HuH-7.5 (cell line): ENCODE measurements around the gene ENPP4.
"Not testable (repeated sequence)": the region's sequence is repeated elsewhere in the genome, so short reads cannot be mapped to it uniquely, and the experiment has no call there.

Source experiments
- DNase-seq: peaks from one replicate; pipeline ENCODE4 v3.0.0; 2011; ENCODE audit warnings: low spot score

The ENPP4 gene, protein sequence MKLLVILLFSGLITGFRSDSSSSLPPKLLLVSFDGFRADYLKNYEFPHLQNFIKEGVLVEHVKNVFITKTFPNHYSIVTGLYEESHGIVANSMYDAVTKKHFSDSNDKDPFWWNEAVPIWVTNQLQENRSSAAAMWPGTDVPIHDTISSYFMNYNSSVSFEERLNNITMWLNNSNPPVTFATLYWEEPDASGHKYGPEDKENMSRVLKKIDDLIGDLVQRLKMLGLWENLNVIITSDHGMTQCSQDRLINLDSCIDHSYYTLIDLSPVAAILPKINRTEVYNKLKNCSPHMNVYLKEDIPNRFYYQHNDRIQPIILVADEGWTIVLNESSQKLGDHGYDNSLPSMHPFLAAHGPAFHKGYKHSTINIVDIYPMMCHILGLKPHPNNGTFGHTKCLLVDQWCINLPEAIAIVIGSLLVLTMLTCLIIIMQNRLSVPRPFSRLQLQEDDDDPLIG

DNA sequence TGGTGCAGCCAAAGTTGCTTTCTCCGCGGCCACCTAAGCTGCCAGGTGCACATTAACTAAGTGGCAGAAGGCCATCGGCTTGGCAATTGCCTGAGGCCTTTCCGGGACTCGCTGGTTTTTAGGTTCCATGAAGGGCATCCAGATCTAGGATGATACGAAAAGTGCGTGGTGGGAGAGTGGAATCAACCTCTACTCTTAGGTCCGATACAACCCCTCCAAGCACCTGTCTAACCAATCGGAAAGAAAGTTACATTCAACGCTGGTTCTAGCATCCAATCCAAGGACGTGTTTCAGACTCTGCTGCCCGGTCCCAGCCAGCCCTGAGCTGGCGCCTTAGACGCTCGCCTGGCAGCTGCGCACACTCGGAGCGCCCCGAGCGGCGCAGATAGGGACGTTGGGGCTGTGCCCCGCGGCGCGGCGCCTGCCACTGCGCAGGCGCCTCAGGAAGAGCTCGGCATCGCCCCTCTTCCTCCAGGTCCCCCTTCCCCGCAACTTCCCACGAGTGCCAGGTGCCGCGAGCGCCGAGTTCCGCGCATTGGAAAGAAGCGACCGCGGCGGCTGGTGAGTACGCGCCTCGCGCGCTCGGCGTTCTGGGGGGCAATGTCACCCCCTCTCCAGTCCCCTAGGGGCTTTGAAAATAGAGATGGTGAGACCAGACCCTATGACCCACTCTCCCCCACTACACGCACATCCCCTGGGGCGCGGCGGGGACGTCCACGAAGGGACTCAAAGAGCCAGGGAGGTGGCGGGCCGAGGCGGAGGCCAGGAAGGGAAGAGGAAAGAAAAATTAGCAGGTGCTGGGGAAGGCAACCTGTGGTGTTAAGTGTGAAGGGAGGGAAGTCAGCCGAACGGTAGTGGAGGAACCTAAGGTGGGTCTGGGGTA, at the start of gene ENPP4:
Gene ENPP4, plus strand, starts transcription at position 361 of the 883 bp plus-strand sequence. CDS start 9,595 bp downstream, outside the sequence.
- peak; percentile 85 for DNase-seq

DNA sequence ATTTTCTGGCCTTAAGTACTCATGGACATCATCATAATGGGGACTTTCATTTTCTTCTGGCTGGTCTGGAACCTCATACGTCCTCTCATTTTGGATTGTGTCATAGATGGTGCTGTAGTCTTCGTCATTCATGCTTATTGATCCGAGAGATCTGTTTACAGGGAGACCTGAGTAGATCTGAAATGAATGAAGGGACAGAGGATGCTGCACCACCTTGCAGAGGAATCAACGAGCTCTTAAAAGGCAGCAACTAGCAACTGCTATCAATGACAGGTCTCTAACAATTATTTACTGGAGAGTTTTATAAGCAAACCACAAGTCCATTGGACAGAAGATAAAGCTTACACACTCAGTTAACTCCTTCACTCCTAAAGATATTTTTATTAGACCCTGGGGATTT, 49.7 kb upstream of the ENPP4 start:
- DNase-seq = no peak

DNA sequence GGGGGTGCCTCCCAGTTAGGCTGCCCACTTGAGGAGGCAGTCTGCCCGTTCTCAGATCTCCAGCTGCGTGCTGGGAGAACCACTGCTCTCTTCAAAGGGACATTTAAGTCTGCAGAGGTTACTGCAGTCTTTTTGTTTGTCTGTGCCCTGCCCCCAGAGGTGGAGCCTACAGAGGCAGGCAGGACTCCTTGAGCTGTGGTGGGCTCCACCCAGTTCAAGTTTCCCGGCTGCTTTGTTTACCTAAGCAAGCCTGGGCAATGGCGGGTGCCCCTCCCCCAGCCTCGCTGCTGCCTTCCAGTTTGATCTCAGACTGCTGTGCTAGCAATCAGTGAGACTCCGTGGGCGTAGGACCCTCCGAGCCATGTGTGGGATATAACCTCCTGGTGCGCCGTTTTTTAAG, 44.1 kb upstream of the ENPP4 start:
- DNase-seq = not testable (repeated sequence)

DNA sequence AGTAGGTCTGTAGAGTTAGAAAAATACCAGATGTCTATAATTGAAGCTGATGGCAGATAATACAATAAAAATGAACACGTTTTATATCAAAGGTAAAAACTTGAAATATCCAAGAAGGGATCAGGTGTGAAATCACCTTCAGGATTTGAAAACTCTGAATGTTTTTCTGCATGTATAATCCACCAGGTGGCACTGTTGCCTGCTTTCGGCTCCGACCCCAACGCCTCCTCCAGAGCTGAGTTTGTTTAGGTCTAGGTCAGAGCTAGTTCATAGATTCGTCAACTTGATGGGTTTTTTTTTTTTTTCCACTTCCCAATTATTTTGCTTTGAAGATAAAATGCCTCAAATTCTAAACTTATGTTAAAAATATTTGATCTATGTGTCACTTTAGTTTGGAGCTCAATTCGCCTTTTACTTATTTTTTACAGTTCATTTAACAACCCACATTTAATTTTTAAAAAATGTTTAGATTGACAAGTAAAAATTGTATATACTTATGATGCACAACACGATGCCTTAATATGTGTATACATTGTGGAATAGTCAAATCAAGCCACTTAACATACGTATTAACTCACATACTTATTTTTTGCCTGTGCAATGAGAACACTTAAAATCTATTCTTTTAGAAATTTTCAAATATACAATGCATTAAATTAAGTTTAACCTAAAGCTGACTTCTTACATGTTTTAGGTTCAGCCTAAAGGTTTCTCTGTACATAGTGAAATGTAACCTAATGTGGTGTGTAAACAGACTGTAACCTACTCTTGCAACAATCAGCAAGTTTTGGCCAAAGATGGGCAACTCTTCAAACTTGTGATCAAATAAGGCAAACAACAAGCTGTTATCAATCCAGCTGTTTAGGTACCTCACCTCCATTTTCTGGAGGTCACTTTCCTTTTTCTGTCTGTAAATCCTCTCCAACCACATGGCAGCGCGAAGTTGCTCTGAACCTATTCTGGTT, 39.4 kb upstream of the ENPP4 start:
- peak; percentile 20 for DNase-seq

DNA sequence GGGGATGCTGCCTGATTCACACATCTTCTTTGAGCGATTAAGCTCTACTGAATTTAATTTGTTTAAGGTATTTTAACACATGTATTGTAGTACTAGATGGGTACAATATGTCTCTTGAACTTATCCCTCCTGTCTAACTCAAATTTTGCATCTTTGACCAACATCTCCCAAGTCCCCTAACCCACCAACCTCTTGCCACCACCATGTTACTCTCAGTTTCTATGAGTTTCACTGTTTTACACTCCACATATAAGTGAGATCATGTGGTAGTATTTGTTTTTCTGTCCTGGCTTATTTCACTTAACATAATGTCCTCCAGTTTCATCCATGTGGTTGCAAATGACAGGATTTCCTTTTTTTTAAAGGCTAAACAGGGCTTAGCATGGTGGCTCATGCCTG, 38.7 kb upstream of the ENPP4 start:
- no peak for DNase-seq

DNA sequence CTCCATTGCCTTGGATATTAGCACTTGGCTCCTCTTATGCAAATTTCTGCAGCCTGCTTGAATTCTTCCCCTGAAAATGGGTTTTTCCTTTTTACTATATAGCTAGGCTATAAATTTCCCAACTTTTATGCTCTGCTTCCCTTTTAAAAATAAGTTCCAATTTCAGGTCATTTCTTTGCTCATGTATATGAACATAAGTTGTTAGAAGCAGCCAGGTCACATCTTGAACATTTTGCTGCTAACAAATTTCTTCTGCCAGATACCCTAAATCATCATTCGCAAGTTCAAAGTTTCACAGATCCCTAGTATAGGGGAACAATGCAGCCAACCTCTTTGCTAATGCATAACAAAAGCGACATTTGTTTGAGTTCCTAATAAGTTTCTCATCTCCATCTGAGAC, 34.5 kb upstream of the ENPP4 start:
- no peak for DNase-seq

DNA sequence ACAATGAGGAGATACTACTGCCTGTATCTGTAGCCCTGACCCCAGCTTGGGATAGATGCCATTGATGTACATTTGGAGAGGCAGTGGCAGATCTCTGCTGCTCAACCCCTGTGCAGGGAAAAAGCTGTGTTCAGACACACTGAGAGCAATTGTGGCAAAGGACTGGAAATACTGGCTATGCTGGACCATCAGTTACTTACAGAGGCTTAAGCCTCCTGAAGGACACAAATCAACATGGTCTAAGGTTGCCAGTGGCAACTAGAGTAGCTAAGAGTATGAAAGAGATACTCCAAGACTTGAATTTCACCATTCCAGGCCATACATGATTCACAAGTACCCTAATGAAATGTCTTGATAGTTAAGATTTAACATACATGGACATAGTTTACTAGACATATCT, 32.4 kb upstream of the ENPP4 start:
- no peak for DNase-seq

DNA sequence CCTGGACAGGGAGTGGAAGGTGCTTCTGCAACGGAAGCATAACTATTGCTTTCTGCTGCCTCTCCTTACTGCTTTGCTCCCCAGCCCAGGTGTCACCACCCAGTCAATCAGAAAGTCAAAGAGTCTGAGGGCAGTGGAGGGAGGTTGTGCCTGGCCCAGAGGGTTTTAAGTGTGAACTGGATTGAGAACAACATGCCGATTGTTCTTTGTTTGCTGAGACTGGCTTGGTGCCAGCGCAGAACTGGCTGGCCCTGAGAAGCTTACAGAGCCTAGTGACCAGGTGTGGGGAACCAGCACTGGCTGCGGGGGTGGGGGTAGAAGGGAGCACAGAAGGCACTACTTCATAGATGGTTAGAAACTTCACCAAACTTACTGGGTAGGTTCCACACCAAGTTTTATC, 31.1 kb upstream of the ENPP4 start:
- DNase-seq = peak; percentile 8

DNA sequence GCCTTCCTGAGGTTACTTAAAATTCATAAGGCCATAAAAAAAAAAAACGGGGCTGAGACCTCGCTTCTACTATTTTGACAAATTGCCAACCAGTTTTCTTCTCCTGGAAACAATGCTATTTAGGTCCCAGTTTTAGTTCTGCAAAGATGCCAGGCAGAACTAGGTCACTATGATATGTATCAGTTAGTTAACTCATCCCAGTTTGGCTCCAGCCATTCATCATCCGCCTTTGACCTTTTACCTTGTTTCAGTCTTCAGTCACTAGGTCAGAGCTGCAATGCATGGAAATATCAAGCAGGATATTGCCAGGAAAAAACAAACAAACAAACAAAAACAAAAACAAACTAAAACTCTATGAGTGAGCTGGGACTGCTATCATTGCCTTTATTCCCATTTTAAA, 29.8 kb upstream of the ENPP4 start:
- DNase-seq = no peak

DNA sequence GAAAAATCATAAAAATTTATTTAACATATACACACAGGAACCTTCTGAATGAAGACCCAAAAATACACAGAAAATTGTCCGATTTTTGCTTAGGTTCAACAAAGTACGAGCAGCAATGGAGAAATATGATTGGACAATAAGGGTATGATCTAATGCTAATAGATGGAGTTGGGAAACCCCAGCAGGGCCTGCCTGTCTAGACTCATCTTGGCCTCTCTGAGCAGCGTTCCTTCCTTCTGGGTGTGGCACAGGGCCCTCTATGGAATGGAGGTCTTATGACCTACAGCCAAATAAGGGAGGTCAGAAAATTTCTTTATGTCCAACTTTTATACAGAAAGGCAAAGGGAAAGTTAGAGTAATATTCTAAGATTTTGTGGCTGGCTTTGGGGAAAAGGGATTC, 27.7 kb upstream of the ENPP4 start:
- DNase-seq = no peak

DNA sequence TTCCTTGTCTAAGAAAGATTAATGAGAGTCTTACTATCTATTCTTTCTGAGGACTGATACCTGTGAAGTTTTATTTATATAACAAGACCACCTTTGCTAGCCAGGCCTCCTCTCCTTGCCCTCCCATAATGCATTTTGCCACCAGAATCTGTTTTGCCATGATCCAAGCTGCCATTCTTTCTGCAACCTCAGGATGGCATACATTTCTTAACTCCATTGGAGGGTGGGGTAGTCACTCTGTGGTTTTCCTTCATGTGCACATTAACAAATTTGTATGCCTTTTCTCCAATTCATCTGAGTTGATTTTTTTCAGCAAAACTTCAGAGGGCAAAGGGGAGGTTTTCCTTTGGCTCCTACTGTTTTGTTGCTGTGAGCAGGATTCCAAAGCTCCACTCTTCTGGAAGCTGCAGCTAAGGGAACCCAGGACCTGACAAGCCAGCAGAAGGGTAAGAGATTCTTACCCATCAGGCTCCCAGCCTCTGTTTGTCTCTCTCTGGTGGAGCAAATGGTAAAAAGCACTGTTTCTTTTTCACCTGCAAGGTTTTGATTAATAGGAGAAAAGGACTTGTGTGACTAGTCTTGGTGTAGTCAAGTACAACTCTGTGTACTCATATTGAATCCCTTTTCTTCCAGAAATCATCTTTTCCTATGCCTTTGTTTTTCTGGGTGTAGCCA, 26.2 kb upstream of the ENPP4 start:
- no peak for DNase-seq

DNA sequence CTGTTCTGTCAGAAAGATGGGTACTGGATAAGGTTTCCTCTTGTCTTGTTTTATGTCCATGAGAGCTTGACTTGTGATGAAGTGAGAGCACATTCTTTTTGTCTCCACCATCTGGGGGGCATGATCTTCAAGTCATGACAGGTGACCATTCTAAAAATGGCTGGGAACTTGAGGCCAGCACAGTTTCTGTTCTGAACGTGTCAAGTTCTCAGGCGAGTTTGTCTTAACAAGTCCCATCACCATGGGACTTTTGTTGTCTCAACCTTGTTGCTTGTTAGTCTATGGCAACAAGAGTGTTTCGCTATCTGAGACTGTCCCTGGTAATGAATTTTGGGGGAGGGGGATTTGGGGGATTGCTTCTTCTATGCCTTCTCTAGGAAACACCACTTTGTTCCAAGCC, 25.6 kb upstream of the ENPP4 start:
- no peak for DNase-seq

DNA sequence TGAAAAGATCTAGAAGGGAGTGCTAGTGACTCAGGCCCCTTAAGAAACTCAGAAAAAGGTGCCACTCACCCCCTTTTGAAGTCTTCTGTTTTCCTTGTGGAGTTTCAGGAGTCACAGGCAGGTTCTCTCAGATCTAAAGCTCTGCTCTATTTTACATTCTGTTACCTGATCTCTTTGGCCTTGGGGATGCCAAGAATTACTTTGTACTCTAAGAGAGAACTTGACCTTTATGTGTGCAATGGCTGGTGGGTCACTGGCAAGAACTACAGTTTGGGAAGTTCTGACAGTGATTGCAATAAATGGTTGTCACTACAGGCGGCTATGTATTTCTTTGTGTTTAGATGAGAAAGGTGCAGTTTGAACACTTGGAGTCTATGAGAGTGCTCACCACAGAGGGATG, 24.2 kb upstream of the ENPP4 start:
- DNase-seq = no peak

DNA sequence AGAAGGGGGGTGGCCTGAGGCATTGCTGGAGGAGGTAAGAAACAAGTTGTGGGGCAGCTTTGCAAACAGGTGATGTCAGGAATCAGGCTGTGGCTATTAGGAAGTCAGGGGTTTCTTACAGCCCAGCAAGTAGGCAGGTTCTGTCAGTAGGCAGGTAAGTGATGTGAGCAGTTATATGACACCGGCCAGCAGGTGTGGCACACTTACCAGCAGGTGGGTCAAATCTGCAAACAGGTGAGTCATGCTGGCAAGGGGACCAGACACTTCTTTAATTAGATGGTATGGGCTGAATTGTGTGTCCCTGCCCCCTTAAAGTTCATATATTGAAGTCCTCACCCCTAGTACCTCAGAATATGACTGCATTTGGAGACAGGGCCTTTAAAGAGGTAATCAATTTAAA, 16.4 kb upstream of the ENPP4 start:
- DNase-seq = no peak

DNA sequence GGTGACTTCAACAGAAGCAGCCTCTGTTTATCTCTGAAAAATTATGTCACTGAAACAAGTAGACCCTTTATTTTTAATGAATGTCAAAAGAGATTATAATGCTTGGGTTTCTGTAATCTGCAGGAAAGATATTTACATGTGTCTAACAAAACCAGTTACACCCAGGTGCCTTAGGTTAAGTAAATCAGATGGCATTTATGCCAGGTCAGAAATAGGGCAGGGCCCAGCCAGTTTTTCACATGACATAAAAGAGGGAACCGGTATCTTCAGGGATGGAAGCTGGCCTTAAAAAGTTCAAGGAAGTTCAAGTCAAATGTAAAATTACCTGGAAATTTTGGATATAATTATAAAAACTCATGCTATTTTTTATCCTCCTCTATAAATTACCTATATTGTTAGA, 14.2 kb upstream of the ENPP4 start:
- DNase-seq = no peak

DNA sequence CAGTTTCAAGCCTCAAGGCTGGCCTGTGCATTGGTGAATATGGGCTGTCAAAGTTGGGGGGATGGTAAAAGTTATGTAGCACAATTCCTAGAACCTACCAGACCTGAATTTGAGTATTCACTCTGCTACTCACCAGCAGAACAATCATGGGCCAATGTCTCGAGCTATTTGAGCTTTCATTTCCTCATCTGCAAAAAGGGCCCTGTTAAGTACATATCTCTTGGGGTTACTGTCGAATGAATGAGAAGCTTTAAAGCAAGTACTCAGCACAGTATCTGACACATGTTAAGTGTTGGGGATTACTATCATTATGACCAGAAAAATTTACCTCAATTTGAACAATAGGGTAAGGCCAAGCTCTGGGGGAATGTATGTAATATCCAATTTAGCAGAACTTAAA, 13.5 kb upstream of the ENPP4 start:
- DNase-seq = no peak

DNA sequence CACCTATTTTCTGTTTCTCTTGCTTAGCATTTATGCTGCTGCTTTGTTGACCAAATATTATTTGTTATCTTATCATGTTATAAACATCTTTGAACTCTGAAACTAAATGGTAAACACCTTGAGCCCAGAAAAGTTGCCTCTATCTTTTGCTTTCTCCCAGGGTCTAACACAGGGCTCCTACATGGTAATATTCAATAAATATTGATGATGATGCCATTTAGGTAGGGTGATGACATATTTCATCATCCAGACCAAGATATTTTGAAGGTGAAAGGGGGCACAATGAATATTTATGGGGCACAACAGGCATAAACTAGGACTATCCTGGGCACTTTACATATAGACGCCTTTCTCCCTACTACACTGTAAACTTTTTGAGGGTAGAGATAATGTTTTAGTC, 11.6 kb upstream of the ENPP4 start:
- no peak for DNase-seq

DNA sequence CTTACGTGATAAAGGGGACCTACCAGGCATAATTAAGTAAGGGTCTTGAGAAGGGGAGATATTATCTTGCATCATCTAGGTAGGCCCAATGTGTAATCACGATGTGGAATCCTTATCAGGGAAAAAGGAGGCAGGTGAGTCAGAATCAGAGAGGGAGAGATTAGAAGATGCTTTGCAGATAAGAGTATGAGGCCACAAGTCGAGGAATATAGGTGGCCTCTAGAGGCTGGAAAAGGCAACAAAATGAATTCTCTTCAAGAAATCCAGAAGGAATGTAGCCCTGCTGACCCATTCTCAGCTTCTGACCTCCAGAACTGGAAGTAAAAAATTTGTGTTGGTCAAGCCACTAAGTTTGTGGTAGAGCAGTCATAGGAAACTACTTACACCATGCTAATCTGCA, 11.0 kb upstream of the ENPP4 start:
- DNase-seq = no peak

DNA sequence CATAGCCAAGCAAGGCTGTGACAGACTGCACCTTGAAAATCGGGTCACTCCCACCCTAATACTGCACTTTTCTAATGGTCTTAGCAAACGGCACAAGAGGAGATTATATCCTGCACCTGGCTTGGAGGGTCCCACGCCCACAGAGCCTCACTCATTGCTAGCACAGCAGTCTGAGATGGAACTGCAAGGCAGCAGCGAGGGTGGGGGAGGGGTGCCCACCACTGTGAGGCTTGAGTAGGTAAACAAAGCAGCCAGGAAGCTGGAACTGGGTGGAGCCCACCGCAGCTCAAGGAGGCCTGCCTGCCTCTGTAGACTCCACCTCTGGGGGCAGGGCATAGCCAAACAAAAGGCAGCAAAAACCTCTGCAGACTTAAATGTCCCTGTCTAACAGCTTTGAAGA, 10.1 kb upstream of the ENPP4 start:
- not testable (repeated sequence) for DNase-seq

DNA sequence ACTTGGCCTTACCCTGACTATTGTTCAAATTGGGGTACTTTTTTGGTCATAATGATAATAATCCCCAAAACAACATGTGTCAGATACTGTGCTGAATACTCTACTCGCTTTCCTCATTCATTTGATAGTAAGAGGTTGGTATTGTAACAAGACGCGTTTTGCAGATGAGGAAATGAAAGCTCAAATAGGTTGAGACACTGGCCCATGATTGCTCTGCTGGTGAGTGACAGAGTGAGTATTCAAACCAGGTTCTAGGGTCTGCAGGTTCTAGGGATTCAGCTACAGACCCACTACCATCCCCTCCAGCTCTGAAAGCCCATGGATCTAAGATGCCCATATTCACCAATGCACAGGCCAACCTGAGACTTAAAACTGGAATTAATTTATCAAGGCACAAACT, 1.3 kb upstream of the ENPP4 start:
- DNase-seq = no peak

DNA sequence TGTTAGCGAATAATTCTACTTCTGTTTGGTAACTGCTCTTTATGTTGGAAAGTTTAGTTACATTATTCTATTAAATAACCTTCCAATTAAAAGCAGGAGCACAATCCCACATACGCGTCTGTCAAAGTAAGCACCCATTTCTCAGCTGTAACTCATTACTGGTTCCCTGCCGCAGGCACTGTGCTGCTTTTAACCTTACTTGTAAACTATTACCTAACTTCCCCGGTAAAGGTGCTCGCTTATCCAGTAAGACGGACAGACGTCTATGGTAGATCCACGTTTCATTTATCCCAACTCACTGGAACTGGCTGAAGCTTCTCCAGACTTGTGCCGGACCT, 529 bp upstream of the ENPP4 start:
- DNase-seq = no peak

DNA sequence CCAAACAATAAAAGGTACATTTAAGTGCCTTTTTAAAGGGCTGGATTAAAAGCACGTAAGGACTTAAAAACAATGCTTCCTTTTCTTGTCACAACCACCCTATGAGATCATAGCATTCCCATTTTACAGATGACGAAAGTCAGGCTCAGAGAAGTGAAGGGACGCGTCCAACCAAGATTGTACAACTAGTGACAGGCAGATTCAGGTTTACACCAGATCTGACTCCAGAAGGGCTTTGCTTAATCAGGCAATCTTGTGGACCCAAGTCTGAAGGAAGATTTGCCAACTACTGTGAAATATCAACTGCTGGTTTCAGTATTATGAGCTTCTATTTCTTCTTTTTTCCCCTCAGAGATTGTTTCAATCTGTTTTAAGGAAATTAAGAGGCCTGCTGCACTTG, 877 bp downstream of the ENPP4 start:
- DNase-seq = no peak
